Stimulated activated CD4-positive, alpha-beta T cell treated with anti-CD3 and anti-CD28 coated beads, TNF-alpha, amount 100 ng/mL, for 24 hours (primary cell): ENCODE measurements around the gene MARK4.
"Not testable (repeated sequence)": the region's sequence is repeated elsewhere in the genome, so short reads cannot be mapped to it uniquely, and the experiment has no call there.

Source experiments
- DNase-seq, 3 experiments: peaks; one replicate each; pipeline ENCODE4 v3.0.0-alpha.2; 2020; ENCODE audit warnings: low read depth in 3 of 3

The MARK4 gene

GRCh38 chr19:45250832-45251451 is at the start of gene MARK4:
TSS of gene MARK4 (plus strand) at chr19:45251271. CDS start at chr19:45251589, 318 bp downstream.
- DNase-seq: peak; percentile 20 to 44 (median 22)

- DNase-seq: no peak
Measured at GRCh38 chr19:45202637-45203036, 48.4 kb upstream of the MARK4 start.

DNA sequence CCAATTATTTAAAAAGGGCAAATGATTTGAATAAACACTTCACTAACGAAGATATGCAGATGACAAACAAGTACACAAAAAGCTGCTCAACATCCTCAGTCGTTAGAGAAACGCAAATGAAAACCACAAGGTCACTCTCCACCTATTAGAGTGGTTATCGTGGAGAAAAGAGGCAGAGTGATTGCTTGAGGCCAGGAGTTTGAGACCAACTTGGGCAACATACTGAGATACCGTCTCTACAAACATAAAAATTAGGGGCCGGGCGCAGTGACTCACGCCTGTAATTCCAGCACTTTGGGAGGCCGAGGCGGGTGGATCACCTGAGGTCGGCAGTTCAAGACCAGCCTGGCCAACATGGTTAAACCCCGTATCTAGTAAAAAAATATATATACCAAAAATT is 45.3 kb upstream of the MARK4 start:
- no peak for DNase-seq

DNA sequence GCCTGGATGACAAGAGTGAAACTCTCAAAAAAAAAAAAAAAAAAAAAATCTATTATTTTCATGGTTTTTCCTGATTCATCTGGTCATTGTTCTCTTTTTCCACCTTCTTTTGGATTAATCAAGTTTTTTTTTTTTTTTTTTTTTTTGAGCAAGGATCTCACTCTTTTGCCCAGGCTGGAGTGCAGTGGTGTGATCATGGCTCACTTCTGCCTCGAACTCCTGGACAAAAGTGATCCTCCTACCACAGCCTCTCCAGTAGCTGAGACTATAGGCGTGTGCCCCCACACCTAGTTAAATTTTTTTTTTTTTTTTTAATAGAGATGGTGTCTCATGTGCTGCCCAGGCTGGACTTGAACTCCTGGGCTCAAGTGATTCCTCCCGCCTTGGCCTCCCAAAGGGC is 44.7 kb upstream of the MARK4 start:
- DNase-seq: no peak

- no peak for DNase-seq
Measured at GRCh38 chr19:45211751-45212381, 39.2 kb upstream of the MARK4 start.

- DNase-seq: no peak
Measured at GRCh38 chr19:45213031-45213430, 38.0 kb upstream of the MARK4 start.

GRCh38 chr19:45215391-45216191 is 35.5 kb upstream of the MARK4 start:
- DNase-seq: no peak

DNA sequence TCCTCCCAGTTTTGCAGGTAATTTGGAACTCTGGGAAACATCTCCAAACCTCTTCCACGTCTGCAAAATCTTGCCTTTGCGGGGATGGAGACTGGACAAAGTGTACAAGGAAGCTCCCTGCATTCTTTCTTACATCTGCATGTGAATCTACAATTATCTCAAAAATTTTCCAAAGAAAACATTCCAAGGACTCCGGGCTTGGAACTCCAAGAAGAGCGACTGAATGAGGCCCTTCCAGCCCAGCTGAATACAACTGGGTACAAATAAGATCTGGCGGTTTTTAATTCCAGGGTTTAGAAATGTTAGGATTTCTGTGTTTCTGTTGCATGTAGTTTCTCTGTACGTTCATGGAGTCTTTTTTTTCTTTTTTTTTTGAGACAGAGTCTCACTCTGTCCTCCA is 34.4 kb upstream of the MARK4 start:
- no peak for DNase-seq

- no peak for DNase-seq
Measured at GRCh38 chr19:45217193-45217956, 33.7 kb upstream of the MARK4 start.

DNA sequence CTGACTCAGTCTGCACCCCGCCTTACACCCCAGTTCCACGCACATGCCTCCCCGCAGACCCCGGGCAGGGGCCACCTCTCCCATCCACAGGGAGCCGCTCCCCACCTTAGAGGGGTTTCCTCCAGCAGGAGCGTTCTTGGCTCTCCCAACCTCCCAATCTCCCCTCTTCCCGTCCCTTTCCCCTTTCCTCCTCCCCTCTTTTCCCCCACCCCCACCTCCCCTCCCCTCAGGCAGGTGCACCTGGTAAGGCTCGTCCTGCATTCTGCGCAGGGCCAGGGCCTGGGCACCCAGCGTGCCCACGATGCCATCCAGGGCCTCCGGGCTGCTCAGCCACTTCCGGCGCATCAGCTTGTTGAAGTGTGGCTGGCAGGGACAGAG is 33.1 kb upstream of the MARK4 start:
- no peak for DNase-seq

DNA sequence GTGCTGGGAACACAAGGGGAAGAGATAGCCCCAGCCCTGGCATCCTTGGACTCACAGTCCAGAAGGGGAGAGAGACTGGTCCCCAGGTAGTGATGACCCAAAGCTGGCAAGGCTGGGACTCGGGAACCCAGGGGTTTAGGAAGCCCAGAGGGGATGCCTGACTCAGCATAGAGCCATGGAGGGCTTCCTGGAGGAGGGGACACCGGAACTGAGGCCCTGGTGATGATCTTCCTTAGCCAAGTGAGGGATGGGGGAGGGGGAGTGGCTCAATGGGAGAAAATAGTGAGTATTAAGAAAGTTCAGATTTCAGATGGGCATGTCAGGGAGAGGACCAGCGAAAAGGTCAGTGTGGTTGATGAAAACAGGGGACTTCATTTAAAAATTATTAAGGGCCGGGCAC is 32.6 kb upstream of the MARK4 start:
- DNase-seq: no peak

- DNase-seq: no peak
Measured at GRCh38 chr19:45218911-45219743, 31.9 kb upstream of the MARK4 start.

DNA sequence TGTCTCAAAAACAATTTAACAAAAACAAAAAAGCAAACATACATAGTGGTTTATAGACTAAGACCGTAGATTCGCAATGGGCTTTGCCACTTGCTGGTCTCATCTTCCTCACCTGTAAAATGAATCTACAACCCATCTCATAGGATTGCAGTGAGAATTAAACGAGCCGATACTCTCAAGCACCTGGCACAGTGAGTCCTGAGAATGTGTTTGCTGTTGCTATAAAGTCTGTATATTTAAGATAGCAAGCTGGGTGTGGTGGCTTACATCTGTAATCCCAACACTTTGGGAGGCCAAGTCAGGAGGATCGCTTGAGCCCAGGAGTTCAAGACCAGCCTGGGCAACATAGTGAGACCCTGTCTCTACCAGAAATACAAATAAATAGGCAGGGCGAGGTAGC is 28.3 kb upstream of the MARK4 start:
- no peak for DNase-seq

- no peak for DNase-seq
Measured at GRCh38 chr19:45223879-45224278, 27.2 kb upstream of the MARK4 start.

DNA sequence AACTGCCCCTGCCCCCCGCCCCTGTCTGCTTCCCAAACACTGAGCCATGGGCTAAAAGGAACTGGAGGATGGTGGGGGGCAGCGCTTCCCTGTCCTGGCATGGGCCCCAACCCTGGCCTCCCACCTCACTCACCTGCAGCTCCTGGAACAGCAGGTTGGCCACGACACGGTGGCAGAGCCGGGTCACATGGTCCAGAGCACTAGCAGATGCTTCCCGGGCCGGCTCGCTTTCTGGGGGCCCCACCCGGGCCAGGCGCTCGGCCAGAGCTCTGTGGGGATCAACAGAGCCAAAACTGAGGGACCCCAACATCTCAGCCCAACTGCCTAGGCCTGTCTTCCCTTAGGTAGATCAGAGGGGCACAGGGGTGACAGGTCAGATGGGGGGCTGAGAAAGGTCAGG is 26.4 kb upstream of the MARK4 start:
- DNase-seq: no peak

DNA sequence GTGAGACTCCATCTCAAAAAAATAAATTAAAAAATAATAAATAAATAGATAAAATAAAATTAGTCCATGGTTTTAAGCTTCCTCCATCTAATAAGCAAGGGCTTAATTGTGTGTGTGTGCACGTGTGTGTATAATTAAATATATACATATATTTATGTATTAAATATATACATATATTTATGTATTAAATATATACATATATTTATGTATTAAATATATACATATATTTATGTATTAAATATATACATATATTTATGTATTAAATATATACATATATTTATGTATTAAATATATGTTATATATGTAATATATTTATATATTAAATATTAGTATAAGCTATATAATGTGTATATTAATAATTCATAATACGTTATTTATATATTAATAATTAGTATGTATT is 22.0 kb upstream of the MARK4 start:
- DNase-seq: not testable (repeated sequence)

DNA sequence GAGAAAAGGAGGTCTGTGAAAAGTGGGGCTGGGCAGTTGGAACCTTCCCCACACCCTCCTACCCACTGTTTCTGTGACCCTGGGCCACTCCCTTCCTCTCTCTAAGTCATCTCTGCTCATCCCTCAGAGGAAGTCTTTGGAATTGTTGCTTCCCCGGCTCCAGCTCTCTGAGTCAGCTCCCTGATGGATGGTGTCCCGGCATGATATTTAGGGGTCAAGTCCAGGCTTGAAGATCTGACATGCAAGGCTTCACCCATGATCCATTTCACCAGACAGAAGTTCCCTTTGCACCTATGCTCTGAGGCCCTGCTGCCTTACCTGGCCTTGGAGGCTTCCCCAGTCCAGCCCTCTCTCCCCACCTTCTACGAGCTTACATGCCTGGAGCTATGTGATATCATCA is 19.2 kb upstream of the MARK4 start:
- DNase-seq: no peak

DNA sequence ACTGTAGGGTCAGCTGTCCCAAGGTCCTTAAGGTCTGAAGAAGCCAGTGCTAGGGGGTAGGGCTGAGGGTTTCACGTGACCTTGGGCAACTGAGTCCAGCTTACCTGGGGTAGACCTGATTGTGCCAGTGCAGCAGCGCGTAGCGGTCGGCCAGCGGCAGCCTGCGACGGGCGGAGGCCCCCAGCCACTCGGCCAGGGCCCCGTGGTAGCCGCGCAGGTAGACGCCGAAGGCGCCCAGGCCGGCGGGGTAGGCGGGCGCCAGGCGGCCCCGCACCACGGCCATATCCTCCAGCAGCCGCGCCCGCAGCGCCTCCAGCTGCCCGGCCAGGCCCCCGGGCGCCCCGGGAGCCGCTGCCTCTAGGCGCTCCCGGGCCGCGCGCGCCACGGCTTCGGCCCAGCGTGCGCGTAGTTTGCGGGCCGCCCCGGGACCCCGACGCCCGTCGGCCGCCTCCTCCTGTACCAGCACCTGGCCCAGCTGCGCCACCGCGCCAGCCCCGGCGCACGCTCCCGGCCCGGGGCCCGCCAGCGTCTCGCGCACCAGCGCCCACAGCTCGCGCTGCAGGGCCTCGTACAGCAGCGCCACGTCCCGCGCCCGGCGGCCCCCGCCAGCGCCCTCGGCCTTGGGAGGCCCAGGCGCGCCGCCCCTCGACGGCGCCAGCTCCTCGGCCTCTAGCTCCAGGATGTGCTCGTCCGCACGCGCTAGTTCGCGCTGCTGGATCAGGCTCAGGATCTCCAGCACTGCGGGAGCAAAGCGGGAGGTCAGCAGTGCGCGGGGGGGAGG is 16.8 kb upstream of the MARK4 start:
- DNase-seq: no peak

DNA sequence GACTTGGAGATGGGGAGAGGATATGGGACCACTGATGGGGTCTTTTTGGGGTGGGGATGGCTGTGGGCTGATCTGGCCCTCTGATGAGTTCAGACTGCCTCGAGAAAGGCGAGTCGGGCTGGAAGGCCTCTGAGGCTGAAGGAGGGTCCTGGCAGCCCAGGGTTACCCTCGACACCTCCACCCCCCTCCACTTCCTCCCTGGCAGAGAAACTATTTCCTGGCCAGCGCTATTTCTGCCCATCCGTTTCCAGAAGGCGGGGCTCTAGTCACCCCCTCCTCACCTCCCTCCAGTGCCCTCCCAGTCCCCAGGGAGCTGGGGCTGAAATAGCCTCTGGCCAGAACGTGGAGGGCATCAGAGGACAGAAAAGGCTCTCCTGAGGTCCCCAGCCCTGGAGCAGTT is 15.6 kb upstream of the MARK4 start:
- DNase-seq: no peak

- no peak for DNase-seq
Measured at GRCh38 chr19:45238556-45238955, 12.5 kb upstream of the MARK4 start.
